Activated naive CD4-positive, alpha-beta T cell treated with Interleukin-2 at 50 U/mL for 16 hours (primary cell): ENCODE results near the gene TMEM37.
"Not testable (repeated sequence)": the region's sequence is repeated elsewhere in the genome, so short reads cannot be mapped to it uniquely, and the experiment has no call there.

Experiments used
- DNase-seq: peaks from one replicate; pipeline ENCODE4 v3.0.0-alpha.2; 2020

Gene TMEM37, protein sequence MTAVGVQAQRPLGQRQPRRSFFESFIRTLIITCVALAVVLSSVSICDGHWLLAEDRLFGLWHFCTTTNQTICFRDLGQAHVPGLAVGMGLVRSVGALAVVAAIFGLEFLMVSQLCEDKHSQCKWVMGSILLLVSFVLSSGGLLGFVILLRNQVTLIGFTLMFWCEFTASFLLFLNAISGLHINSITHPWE

DNA sequence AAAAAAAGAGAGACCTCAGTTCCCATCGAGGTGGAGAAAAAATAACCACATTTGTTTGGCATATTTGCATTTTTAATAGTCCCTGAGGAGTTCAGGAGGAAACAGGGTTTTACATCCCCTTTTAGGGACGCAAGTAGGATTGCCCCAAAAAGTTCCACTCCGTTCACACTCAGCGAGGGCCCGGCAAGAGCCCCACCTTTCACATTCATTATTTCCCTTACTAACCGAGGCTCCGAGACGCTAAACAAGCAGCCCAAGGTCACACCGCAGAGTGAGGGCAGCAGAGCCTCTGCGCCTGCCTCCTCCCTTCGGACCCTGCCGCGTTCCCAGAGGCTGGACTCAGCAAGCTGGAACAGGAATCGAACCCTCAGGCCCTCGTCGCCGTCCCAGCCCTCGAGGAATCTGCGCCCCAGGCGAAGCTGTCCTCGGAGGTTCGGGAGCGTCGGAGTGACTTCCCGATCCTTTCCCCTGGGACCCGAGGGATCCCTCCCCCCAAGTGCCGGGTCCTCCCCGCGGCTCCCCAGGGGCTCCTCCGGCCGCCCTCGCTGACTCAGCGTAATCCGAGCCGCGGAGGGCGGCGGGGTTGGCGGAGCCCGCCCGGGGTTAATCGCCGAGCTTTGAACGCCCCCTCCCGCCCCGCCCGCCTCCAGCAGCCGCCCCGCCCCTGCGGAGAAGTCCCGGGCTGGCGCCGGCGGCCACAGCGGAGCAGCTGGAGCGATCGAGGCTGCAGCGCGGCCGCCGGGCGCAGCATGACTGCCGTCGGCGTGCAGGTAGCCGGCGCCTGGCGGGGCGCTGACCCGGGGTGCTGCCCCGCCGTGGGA is at the start of gene TMEM37:
Gene TMEM37 (plus strand): TSS at position 700 of the 821 bp plus-strand sequence. CDS start 50 bp downstream, at position 750.
- DNase-seq, result no peak

DNA sequence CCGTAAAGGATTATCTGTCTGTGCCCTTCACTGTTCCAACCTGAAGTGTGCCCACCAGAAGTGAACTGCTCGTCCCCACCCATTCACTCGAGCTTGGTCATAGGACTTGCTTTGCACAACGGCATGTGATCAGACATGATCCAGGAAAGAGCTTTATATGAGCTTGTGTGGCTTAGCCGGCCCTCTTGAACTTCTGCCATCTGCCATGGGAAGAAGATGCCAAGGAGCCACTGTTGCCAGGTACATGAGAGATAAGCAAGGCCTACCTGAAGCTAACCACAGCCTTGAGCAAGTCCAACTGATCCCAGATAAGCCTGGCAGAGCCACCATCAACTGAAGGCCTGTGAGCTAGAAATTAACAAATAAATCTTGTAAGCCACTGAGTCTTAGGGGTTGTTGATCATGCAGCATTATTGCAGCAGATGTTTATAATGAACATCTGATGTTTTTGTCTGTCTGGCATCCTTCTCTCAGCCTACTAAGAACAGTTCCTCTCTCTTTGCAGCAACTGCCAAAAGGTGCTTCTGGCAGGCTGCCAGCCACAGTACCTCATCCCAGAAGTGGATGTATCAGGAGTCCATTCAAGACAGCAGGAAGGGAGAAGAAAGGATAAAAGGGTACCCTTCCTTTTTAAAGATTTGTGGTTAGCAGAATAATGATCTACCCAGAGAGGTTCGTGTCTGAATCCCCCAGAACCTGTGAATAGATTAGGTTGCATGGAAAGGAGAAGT is 48.1 kb upstream of the TMEM37 start:
- DNase-seq, result no peak

DNA sequence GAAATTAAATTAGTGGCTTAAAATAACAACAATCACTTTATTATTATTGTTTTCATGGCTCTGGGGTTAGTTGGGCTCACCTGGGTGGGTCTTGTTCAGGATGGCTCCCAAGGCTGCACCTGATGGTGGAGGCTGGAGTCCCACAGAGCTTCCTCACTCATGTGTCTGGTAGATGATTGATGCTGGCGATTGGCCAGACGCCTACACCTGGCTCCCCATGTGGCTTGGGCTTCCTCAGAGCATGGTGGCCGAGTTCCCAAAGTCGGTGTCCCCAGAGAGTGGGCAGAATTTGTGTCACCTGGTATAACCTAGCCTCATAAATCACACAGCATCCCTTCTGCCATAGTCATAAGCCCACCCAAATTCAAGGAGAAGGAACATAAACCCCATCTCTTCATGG is 46.7 kb upstream of the TMEM37 start:
- DNase-seq, result no peak

DNA sequence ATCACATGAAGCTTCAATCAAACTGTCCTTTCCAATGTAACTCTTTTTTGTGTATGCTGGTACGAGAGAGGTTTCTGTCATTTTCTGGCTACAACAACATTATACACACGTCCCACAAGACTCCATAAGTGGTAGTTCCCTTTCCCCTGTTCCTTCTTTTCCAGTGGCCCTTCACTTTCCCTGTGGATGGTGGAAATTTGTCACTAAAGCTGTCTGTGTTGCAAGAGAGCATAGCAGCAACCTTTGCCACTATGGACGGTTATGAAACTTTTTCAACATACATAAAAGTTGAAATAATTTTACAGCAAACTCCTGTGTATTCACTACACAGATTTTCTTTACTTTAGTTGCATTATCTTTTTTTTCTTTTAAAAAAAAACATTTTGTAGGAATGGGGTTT is 46.2 kb upstream of the TMEM37 start:
- no peak for DNase-seq

DNA sequence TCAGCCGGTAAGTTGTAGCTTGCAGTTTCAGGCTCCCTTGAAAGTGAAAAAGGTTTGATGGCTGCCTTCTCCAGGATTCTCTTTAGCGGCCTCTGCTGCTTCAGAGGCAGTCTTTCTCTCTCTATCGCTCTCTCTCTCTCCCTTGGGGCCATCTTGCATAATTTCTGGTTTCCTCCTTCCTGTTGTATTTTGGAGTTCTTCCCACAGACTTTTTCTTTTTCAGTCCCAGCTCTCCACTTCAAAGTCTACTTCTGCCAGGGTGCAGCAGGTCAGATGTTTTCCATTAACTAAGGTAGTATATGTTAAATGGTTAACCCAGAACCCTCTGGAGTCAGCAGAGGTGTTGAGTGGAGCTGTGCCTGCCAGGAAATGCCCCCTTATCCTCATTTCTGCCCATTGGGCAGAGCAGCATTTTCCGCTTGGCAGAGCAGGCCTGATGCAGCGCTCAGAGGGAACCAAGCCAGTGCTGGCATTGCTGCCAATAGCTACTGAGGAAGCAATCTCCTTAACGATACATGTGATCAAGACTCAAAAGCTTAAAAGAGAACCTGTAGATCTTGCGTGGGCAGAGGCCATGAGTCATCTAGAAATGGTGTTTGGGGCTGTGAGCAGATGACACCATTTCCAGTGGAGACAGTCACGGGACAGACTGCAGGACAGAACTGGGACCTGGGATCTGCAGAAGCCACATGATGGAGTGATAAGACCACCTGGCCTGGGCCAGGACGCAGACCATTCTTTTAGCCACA is 44.1 kb upstream of the TMEM37 start:
- DNase-seq, result peak; percentile 44

DNA sequence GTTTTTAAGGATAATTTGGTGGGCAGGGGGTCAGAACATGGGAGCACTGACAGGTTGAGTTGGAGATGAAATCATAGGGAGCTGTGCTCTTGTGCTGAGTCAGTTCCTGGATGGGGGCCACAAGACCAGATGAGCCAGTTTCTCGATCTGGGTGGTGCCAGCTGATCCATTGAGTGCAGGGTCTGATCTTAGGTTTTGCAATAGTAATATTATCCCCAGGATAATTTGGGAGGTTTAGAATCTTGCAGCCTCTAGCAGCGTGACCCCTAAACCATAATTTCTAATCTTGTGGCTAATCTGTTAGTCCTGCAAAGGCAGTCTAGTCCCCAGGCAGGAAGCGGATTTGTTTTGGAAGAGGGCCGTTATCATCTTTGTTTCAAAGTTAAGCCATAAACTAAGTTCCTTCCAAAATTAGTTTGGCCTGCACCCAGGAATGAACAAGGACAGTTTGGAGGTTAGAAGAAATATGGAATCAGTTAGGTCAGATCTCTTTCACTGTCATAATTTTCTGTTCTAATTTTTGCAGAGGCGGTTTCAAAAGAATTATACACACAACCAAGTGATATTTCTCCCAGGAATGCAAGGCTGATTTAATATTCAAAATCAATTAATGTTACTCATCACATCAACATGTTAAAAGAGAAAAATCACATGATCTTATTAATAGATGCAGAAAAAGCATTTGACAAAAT is 41.9 kb upstream of the TMEM37 start:
- no peak for DNase-seq

DNA sequence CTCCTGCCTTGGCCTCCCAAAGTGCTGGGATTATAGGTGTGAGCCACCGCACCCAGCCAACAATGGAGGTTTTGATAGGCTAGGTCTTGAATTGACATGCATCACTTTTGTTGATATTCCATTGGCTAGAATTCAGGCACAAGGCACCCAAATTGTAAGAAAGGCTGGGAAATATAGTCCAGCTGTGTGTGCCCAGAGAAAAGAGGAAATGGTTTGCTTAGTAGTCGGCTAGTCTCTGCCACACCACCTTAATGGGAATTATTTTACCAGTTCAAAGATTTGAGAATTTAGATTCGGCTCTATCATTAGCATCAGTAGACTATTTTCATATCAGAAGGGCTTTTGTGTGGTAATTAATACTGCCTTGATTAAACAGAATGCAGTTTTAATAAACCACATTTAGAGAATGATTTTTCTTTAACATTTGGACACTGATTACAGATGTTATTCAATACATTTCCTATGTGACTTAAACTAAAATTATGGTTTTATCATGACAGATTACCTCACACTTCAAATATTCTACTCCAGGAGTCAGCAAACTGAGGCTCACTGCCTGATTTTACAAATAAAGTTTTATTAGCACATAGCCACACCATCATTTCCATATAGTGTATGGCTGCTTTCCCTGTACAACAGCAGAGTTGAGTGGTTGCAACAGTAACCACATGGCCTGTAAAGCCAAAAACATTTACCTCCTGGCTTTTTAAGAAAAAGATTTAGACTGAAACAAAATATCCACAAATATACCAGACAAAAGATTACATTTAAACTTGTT is 37.5 kb upstream of the TMEM37 start:
- no peak for DNase-seq

DNA sequence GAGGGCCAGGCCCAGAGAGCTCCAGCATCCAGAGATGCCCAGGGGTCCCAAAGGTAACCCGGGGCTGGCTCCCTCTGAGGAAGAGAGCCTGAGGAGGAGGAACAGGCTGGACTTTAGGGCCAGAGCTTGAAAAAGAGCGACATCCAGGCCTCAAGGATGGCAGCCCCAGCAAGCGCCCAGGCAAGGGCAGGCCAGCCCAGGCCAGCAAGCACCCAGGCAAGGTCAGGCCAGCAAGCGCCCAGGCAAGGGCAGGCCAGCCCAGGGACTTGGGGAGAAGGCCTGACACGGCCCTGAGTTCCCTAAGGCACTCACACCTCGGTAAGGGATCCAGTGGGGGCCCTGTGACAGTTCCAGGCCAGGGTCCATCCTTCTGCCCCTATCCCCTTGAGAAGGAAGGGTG is 34.5 kb upstream of the TMEM37 start:
- DNase-seq, result no peak

DNA sequence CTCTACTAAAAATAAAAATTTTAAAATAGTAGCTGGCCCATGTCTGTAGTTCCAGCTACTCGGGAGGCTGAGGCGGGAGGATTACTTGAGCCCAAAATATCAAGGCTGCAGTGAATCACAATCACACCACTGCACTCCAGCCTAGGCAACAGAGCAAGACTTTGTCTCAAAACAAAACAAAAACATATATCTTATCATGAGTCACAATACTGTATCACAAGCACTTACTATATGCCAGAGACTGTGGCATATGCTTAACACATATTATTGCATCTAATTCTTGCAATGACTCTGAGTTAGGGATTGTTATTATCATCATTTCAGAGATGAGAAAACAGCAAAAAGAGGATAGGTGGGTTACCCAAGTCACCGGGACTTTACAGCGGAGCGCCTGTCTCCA is 29.5 kb upstream of the TMEM37 start:
- DNase-seq, result no peak

DNA sequence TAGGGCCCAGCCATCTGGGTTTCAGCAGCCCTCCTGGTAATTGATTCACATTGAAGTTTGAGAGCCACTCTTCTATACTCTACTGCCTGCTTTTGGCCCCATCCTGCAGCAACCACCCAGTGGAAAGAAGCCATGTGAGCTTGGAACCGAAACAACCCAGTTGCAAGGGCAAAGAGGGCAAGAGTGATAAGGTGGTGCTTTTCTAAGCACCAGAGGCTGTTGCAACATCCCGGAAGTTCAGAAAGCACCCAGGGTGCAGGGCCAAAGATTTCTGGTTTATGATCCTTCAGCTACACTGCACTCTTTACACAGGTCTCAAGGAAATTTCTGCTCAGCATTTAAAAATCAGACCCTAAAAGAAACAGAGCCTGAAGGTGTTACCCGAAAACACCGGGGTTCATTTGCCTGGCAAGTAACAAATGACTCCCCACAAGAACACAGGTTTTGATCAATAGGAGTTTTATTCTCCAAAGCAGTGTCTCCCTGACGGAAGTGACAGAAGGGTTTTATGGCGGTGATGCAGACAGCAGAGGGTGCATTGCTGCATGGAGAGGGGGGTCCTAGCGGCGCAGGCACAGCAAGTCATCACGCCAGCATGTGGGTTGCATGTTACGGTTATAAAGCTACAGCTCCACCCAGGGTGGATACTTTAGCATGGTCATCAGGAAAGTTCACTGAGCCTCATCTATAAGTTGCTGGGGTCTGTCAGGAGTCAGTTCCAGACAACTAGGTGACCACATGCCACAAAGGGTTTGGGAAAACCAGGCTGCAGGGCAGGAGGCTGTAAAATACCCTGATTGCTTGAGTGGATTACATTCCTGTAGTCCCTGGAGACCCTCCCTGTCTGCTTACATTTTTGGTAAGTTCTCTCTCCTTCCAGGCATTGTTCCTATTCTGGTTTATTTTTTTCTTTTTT is 28.8 kb upstream of the TMEM37 start:
- no peak for DNase-seq

DNA sequence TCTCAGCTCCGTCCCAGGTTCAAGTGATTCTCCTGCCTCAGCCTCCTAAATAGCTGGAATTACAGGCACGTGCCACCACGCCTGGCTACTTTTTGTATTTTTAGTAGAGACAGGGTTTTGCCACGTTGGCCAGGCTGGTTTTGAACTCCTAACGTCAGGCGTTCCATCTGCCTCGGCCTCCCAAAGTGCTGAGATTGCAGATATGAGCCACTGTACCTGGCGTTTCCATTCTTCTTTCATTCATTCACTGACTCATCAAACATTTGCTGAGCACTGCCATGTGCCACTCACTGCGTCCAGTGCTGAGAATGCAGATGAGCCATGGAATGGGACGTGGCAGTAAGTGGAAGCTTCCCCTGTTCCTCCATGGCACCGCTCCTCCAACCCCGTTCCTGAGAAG is 28.0 kb upstream of the TMEM37 start:
- not testable (repeated sequence) for DNase-seq

DNA sequence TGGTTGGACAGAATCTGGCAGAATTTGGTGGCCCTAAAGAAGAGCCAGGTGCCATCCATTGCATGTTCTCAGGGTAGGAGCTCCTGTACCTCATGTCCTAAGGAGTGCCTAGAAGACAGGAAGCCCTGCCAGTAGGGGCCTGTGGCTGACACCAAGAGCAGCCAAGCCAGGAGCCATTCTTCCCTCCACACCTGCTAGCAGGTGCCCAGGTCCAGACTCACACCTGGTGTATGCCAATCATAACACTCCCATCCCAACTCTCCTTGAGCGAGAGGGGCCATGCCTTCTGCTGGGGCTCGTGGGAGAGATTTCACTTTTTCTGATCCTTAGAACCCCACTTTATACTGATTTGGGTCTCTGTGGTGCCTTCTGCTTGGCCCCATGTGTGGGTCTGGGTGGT is 26.5 kb upstream of the TMEM37 start:
- no peak for DNase-seq

DNA sequence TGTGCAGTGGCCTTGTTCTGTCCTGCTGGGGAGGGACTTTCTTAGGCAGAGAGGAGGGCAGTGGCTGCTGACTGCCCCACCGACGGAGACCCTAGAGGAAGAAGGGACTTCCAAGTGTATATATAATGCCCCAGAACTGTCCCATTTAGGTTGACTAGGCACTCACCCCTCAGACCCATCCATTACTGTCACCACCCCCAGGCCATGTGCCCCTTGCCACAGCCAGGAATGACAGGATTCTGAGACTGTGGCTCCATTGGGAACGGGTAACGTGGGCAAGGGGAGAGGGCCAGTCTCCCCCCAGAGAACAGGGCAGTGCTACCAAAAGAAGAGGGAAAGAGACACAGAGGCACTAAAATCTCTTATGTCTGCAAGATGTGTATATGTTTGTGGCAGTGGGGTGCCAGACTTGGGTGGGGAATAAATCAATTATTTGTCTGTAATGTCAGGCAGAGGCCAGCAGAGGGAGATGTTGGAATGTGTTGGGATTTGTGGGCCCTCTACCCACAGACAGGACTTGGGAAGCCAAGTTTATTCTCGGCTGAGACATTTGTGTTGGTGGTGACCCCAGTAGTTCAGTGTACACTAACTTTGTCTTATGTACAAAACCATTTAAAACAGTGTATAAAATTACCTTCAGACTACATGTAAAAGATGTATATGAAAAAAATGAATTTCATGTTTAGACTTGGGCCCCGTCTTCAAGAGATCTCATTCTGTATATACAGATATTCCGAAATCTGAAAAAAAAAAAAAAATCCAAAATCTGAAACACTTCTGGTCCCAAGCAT is 24.0 kb upstream of the TMEM37 start:
- no peak for DNase-seq

DNA sequence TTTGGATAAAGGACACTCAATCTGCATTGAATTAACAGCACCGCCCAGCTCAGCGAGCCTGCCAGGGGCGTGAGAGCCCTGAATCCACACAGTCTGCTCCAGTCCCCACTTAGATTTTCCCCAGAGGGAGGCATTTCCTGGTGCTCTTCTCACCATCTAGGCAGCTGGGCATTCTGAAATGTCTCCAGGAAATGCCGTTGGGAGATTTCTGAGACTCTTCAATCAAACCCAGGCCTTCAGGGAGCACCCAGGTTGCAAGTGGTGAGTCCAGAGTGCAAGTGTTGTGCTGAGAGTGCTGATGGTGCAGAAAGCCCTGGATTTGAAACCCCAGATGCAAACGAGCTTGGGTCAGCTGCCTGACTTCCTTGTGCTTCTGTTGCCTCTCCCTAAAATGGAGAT is 23.4 kb upstream of the TMEM37 start:
- no peak for DNase-seq

DNA sequence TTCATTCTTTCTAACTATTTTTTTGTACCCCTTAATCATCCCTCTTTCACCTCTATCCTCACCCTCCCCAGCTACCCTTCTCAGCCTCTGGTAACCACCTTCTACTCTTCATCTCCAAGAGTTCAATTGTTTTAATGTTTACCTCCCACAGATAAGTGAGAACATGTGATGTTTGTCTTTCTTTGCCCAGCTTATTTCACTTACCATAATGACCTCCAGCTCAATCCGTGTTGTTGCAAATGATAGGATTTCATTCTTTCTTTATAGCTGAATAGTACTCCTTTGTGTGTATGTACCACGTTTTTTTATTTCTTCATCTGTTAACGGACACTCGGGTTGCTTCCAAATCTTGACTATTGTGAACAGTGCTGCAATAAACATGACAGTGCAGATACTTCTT is 22.1 kb upstream of the TMEM37 start:
- DNase-seq, result no peak

DNA sequence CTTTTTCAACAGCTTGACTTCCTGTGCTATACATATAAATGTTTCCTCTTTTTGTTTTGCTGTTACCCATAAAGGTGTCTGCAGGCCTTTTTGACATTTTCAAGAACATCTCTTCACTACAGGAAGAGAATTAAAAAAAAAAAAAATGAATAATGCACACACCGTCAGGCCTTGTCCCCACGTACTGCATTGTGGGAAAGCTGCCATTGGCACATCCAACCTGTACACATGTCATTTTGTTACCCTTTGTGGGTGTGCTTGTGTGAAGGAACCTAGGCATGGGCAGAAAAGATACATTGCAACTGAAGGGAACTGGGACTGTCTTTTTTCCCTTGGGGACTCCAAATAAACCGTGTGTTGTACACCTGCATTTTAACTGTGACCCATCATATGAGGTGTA is 16.8 kb upstream of the TMEM37 start:
- DNase-seq, result no peak

DNA sequence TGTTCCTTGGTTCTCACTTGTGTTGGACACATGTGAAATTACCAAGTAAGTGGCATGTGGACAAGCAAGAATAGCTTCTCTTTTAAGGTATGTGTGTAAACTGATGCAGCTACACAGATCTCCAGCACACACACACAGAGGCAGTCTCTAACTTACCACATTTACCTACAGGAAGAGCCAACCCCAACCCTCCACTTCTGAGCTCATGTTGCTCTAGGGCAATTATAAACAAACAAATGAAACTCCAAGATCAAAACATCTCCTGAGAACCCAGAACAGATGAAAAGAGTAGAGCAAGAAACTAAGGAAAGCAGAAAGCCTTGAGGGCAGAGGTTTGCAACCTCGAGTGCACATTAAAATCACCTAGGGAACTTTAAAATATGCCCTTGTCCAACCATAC is 16.0 kb upstream of the TMEM37 start:
- no peak for DNase-seq

DNA sequence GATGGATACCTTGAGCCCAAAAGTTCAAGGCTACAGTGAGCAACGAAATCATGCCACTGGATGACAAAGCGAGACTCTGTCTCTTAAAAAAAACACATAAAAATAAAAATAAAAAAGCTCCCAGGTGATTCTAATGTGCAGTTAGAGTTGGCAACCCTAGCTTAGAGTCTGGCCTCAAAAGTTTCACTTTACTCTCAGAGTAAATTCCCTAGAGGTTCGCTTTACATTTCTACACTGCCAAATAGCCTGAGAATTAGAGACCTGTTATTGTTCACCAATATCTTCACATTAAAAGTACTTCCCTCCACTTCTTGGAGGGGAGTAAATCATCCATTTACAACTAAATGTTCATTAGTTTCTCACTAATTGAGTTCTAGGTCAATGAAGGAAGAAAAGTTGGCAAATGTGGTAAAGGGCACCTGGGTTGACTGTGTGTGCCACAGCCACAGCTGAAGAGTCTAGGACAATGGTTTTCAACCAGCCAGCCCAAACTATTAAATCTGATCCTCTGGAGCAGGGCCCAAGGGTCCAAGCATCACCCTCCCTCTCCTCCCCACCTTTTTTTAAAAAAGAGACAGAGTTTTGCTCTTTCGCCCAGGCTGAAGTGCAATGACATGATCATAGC is 15.2 kb upstream of the TMEM37 start:
- DNase-seq, result no peak

DNA sequence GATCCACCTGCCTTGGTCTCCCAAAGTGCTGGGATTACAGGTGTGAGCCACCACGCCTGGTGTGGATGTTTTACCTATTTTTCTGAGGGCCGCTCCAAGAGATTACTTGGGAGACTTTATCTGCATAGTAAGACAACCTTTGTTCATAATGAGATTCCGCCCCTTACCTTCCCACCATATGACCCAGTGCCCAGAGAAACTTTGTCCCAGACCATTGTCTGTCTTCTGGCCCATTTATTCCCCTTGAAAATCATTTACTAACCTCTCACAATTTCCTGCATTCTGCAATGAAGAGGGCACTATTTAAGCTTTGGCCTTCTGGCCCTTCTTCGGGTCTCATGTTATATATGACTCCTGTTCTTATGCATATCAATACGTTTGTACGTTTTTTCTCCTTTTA is 13.7 kb upstream of the TMEM37 start:
- no peak for DNase-seq
